ENCODE data around the gene GPAT3.

GPAT3 gene

GRCh38 chr4:83626245-83626836 is 90.4 kb downstream of the GPAT3 start:
- no peak for TF ChIP-seq CTCF (IDR thresholded peaks at IDR 0.05; ENCODE audit: extremely low read depth, missing control alignments)
- DNase-seq (ENCODE audit: low spot score), result no peak

- TF ChIP-seq CTCF (IDR thresholded peaks at IDR 0.05; ENCODE audit: extremely low read depth, missing control alignments), result no peak
- no peak for DNase-seq (ENCODE audit: low spot score)
Observed at GRCh38 chr4:83629945-83630721, 94.2 kb downstream of the GPAT3 start.

- TF ChIP-seq CTCF (IDR thresholded peaks at IDR 0.05; ENCODE audit: extremely low read depth, missing control alignments), result no peak
- DNase-seq (ENCODE audit: low spot score), result no peak
Observed at GRCh38 chr4:83631066-83631465, 95.2 kb downstream of the GPAT3 start.

- DNase-seq (ENCODE audit: low spot score), result no peak
- TF ChIP-seq CTCF (IDR thresholded peaks at IDR 0.05; ENCODE audit: extremely low read depth, missing control alignments), result no peak
Observed at GRCh38 chr4:83636930-83637329, 101.0 kb downstream of the GPAT3 start.

- TF ChIP-seq CTCF (IDR thresholded peaks at IDR 0.05; ENCODE audit: extremely low read depth, missing control alignments), result peak; percentile 60
- DNase-seq (ENCODE audit: low spot score), result peak; percentile 51
Observed at GRCh38 chr4:83639849-83640493, 104.1 kb downstream of the GPAT3 start.

GRCh38 chr4:83643036-83643435 is 107.1 kb downstream of the GPAT3 start:
- no peak for TF ChIP-seq CTCF (IDR thresholded peaks at IDR 0.05; ENCODE audit: extremely low read depth, missing control alignments)
- no peak for DNase-seq (ENCODE audit: low spot score)

Data from GM20000 (cell line).